Measurements from ENCODE around the gene RASA3.

Gene RASA3

GRCh38 chr13:114035583-114036531, 96.6 kb downstream of the RASA3 start:
- no peak for DNase-seq
- in situ Hi-C loops (cut with MboI; ENCODE audit: low pct_unique_long_range_greater_than_20kb, low sequenced_read_pairs) = no loop called here

- in situ Hi-C loops (cut with MboI; ENCODE audit: low pct_unique_long_range_greater_than_20kb, low sequenced_read_pairs) = no loop called here
- no peak for DNase-seq
Measured at GRCh38 chr13:114035186-114035582, 97.2 kb downstream of the RASA3 start.

DNA sequence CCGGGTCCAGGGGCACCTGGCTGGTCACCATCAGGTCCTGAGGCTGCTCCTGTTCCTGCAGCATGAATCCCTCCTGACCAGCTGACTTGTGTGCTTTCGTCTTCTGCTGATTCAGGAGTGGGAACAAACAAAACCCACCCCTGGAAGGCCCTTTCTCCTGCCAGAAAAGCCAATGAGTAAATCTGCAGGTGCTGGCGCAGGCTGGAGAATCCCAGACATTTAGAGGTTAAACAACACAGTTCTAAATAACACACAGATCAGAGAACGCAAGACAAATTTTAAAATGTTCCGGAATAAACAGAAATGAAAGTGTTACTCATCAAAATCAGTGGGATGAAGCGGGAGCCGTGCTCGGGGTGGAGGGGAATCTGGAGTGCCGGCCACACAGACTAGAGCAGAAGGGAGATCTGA, 97.9 kb downstream of the RASA3 start:
- in situ Hi-C loops (cut with MboI; ENCODE audit: low pct_unique_long_range_greater_than_20kb, low sequenced_read_pairs) = no loop called here
- DNase-seq = no peak

- in situ Hi-C loops (cut with MboI; ENCODE audit: low pct_unique_long_range_greater_than_20kb, low sequenced_read_pairs) = no loop called here
- DNase-seq = no peak
Measured at GRCh38 chr13:114033541-114034315, 98.7 kb downstream of the RASA3 start.

GRCh38 chr13:114032126-114032799, 100.2 kb downstream of the RASA3 start:
- no peak for DNase-seq
- in situ Hi-C loops (cut with MboI; ENCODE audit: low pct_unique_long_range_greater_than_20kb, low sequenced_read_pairs) = no loop called here

DNA sequence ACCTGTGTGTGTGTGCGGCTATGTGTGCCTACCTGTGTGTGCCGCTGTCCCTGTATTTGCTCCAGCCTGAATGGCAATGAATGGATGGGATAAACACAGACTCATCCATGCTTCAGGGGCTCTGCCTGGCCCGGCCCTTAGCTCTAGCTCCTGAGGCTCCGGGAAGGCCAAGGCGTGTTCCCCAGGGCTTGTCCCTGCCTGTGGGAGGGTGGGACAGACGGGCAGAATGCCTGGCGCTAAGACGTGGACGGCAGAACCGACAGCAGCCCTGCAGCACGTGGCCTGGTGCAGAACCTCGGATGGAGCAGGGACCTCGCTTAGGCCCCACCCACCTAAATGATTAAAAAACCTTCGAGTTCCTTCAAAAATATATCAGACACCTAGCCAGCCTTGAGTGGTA, 100.8 kb downstream of the RASA3 start:
- no peak for DNase-seq
- in situ Hi-C loops (cut with MboI; ENCODE audit: low pct_unique_long_range_greater_than_20kb, low sequenced_read_pairs) = no loop called here

DNA sequence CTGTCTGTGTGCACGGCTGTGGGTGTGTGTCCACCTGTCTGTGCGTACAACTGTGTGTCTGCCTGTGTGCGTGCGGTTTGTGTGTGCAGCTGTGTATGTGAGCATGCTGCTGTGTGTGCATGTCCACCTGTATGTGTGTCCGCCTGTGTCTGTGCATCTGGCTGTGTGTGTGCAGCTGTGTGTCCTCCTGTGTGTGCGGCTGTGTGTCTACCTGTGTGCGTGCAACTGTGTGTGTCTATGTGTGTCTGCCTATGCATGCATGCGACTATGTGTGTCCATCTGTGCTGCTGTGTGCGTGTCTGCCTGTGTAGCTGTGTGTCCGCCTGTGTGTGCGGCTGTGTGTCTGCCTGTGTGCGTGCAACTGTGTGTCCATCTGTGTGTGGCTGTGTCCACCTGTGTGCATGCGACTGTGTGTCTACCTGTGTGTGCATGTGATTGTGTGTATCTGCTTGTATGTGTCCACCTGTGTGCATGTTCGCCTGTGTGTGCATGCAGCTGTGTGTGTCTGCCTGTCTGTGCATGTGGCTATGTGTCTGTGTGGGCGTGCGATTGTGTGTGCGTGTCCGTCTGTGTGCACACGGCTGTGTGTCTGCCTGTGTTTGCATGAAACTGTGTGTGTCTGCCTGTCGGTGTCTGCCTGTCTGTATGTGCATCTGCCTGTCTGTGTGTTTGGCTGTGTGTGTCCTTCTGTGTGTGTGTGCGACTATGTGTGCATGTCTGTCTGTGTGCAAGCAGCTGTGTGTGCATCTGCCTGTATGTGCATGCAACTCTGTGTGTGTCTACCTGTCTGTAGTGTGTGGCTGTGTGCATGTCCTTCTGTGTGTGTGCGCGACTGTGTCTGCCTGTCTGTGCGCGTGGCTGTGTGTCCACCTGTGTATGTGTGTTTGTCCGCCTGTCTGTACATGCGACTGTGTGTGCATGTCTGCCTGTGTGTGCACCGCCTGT, 101.5 kb downstream of the RASA3 start:
- in situ Hi-C loops (cut with MboI; ENCODE audit: low pct_unique_long_range_greater_than_20kb, low sequenced_read_pairs) = no loop called here
- DNase-seq = no peak

- no peak for DNase-seq
- in situ Hi-C loops (cut with MboI; ENCODE audit: low pct_unique_long_range_greater_than_20kb, low sequenced_read_pairs) = no loop called here
Measured at GRCh38 chr13:114029866-114030625, 102.4 kb downstream of the RASA3 start.

GRCh38 chr13:114027826-114028225, 104.6 kb downstream of the RASA3 start:
- in situ Hi-C loops (cut with MboI; ENCODE audit: low pct_unique_long_range_greater_than_20kb, low sequenced_read_pairs) = no loop called here
- DNase-seq = no peak

- no peak for DNase-seq
- in situ Hi-C loops (cut with MboI; ENCODE audit: low pct_unique_long_range_greater_than_20kb, low sequenced_read_pairs) = no loop called here
Measured at GRCh38 chr13:114027046-114027715, 105.2 kb downstream of the RASA3 start.

GRCh38 chr13:114026481-114026880, 105.9 kb downstream of the RASA3 start:
- in situ Hi-C loops (cut with MboI; ENCODE audit: low pct_unique_long_range_greater_than_20kb, low sequenced_read_pairs) = no loop called here
- DNase-seq = no peak

GRCh38 chr13:114025714-114026431, 106.5 kb downstream of the RASA3 start:
- in situ Hi-C loops (cut with MboI; ENCODE audit: low pct_unique_long_range_greater_than_20kb, low sequenced_read_pairs) = no loop called here
- no peak for DNase-seq

GRCh38 chr13:114025405-114025713, 107.1 kb downstream of the RASA3 start:
- in situ Hi-C loops (cut with MboI; ENCODE audit: low pct_unique_long_range_greater_than_20kb, low sequenced_read_pairs) = no loop called here
- no peak for DNase-seq

DNA sequence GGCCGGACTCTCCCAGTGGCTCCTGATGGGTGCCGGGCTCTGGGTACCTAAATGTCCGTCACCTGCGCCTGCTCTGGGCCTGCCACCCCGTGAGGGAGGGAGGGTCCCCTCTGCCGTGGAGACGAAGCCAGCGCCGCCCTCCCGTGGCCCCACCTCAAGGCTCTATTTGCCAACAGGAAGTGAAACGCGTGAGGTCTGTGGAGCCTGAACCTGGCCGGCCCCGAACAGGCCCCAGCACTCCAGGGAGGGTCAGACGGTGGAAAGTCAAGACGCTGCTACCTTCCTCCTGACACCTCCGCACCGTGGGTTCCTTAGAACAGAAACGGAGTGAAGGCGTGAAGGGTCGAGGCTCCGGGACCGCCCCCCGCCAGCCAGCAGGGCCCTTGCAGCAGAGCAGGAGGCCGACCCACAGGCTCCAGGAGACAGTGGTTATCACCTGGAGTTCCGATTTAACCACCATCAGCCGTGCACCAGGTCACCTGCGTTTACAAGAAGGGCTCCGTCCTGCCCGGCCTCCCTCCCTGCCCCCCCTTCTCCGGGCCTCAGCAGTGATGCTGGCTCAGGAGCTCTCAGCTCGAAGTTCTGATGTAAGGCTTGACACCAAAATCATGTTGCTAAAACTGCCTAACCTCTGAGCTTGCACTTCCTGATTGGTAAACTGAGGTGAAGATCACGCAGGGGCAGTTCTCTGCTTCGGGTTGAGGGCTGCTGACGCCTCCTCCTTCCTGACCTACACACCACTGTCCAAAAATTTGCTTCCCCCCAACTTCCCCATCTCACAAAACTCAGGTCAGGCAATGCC, 107.6 kb downstream of the RASA3 start:
- no peak for DNase-seq
- in situ Hi-C loops (cut with MboI; ENCODE audit: low pct_unique_long_range_greater_than_20kb, low sequenced_read_pairs) = no loop called here

- in situ Hi-C loops (cut with MboI; ENCODE audit: low pct_unique_long_range_greater_than_20kb, low sequenced_read_pairs) = no loop called here
- no peak for DNase-seq
Measured at GRCh38 chr13:114023716-114024602, 108.5 kb downstream of the RASA3 start.
